GM21737 (cell line): ENCODE results near the gene TUBA1B.
A peak's percentile ranks its signal among the peaks of the same experiment; 100 is the strongest.
"Not testable (repeated sequence)": the region's sequence is repeated elsewhere in the genome, so short reads cannot be mapped to it uniquely, and the experiment has no call there.

Experiments used
- ATAC-seq: cut with Tn5 transposase; IDR thresholded peaks from one replicate; pipeline ENCODE4 v1.9.1; 2021; ENCODE audit warnings: mild to moderate bottlenecking, moderate library complexity; ENCODE audit not compliant: unreplicated experiment

Gene TUBA1B

DNA sequence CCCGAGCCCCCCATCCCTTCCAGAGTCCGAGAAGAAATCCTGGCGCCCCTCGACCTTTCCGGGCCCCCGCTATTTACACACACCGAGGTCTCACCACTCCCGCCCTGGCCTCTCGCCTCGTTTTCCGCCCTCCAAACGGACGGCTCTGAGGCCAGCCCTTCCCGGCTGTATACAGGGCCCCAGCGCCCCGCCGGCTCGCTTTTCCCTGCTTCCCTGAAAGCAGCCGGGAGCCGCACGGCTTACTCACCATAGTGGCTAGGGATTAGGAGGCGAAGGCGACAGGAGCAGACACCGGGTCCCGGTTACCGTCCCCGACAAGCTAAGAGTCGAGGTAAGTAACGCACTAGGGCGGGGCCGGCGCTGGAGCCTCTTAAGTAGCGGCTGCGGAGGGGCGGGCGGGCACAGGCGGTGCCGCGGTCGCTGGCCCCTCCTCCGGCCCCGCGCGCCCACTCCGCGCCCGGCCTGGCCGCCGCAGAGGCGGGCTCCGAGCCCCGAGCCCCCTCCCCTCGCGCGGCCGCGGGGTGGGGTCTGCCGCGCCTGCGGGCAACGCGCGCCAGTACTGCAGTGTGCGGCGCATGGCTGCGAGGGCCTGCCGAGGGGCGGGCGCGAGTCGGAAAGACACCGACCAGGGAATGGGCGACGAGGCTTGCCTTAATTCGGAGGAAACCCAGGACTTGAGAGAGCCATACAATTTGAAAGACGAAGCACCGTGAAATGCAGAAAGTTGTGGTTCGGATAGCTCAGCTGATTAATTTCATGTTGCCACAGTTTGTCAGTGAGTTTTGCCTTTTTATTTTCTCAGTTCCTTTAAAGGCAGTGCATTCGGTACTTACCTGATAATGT lies at the start of gene TUBA1B:
TSS of gene TUBA1B (minus strand) at position 345 of the 843 bp plus-strand sequence. CDS start at position 250, 95 bp downstream.
- ATAC-seq = peak; percentile 68

DNA sequence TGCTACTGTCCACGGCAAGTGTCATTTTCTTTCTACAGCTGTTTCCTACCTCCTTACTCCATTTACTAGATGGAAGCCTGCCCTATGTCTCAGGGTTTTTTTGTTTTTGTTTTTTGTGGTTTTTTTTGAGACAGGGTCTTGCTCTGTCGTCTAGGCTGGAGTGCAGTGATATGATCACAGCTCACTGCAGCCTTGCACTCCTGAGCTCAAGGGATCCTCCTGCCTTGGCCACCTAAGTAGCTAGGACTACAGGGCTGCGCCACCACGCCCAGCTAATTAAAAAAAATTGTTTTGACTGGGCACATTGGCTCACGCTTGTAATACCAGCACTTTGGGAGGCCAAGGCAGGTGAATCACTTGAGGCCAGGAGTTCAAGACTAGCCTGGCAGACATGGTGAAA lies 43.0 kb upstream of the TUBA1B start:
- no peak for ATAC-seq

DNA sequence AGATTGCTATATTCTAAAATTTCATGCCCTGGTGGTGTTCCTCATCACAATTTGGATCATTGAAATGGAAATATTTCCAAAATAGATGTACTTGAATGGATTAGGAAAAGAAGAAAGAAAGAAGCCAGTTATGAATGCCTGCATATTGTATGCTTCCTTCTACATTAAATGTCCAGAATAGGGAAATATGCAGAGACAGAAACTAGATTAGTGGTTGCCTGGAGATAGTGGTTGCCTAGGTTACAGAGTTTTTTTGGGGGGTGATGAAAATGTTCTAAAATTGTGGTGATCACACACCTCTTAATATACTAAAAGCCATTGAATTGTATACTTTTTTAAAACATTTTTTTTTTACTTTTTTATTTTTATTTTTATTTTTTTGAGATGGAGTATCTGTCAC lies 39.7 kb upstream of the TUBA1B start:
- no peak for ATAC-seq

DNA sequence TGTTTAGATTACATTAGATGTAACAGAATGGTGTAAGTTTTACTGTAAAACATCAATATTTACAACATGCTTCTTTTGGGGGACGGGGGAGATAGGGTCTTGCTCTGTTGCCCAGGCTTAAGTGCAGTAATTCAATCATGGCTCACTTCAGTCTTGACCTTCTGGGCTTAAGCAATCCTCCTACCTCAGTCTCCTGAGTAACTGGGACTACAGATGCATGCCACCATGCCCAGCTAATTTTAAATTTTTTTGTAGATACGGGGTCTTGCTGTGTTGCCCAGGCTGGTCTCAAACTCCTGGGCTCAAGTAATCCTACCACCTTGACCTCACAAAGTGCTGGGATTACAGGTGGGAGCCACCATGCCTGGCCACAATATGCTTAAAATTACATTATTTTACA lies 33.9 kb upstream of the TUBA1B start:
- ATAC-seq = no peak

DNA sequence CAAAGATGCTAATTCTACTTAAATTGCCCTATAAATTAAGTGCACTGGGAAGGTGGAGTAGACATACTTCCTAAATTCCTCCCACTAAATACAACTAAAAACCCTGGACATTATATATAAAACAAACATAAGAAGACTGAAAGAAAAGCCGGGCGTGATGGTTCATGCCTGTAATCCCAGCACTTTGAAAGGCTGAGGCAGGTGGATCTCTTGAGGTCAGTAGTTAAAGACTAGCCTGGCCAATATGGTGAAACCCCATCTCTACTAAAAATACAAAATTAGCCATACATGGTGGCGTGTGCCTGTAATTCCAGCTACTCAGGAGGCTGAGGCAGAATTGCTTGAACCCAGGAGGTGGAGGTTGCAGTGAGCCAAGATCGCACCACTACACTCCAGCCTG lies 30.7 kb upstream of the TUBA1B start:
- not testable (repeated sequence) for ATAC-seq

DNA sequence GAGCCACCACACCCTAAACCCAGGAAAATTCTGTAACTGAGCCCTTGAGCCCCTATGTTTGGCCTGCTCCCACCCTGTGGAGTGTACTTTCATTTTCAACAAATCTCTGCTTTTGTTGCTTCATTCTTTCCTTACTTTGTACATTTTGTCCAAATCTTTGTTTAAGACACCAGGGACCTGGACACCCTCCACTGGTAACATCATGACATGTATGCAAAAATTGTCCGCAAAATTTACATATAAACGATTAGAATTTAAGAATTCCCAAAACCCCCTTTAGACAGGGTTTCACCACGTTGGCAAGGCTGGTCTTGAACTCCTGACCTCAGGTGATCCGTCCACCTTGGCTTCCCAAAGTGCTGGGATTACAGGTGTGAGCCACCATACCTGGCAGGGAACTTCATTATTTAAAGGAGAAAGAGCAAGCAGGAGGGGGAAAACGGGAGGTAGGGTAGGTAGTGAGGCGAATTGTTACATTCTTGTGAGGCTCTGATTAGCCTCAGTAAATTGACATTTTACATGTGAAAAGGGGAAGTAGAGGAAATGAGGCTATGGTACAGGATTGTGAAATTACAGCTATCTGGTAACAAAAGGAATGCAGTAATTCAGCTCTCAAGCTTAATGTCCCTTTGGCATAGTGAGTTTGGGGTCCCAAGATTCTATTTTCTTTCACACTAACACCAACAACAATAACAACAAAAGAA lies 30.0 kb upstream of the TUBA1B start:
- no peak for ATAC-seq

DNA sequence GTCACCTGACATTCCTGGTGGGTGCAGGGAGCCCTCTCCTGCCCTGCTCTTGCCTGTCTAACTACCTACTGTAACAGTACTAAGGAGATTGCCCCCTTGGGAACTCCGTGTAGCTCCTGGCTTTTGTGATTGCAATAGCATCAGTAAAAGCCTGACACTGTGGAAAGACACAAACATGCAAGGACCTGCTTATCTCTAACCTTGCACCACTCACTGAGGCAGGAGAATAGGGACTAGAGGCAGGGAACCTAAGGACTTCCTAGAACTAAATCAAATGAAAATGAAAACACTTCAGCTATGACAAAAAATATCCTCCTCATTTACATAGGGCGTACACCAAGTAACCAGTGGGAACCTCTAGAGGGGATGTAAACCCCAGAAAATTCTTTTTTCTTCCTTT lies 29.2 kb upstream of the TUBA1B start:
- ATAC-seq = no peak

DNA sequence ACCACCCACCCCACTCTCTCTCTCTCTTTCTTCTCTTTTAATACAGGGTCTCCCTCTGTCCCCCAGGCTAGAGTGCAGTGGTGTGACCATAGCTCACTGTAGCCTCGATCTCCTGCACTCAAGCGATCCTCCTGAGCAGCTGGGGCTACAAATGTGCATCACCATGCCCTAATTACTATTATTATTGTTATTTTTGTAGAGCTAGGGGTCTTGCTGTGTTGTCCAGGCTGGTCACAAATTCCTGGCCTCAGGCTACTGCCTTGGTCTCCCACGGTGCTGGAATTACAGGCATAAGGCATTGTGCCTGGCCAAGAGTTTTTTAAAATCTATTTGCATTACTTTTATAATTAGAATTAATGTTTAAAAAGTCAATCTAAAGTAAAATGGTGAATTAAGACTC lies 23.0 kb upstream of the TUBA1B start:
- no peak for ATAC-seq

DNA sequence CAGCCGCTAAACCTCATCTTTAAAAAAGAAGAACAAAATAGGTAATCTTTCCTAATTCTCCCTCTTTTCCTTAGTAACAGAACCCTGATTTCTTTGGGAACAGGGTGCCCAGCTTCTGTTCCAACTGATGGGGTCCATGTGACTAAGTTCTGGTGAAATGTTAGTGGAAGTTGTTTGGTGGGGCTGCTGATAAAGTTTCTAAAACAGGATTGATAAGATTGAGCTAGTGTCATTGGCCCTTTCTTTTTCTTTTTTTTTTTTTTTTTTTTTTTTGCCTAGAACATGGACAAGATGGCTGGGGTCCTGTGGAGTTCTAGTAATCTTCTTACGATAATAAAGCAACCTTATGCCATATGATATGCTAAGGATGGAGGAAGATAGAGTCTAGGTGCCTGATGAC lies 16.2 kb upstream of the TUBA1B start:
- no peak for ATAC-seq

DNA sequence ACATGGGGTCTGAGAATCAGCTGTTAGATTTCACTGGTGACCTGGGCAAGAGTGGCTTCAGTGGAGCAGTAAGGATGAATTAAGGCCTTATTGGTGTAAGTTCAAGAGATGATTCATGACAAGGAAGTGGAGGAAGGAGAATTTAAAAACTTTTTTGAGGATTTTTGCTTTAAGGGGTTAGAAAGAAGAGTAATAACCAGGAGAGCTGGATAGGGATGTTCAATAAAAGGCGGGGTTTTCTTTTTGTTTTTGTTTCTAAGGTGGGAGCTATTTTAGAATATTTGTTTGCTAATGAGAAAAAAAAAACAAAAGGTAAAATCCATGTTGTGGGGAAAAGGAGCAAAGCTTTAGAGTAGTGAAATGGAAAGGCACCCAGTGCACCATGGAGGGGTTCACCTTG lies 15.2 kb upstream of the TUBA1B start:
- no peak for ATAC-seq

DNA sequence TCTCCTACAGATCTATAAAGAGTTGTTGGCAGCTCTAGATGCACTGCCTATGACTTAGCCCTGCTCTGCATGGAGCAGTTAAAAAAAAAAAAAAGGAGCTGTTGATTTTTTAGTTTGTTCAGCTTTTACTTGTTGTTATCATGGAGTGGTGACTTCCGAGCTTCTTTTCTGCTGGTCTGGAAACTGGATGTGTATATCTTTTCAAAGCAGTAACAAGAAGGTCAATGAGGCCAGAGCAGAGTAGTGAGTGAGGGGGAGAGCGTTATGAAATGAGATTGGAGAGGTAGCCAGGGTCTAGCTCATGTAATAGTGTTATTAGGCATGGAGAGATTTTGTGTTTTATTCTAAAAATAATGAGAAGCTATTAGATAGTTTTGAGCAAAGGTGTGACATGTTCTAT lies 13.2 kb upstream of the TUBA1B start:
- no peak for ATAC-seq

DNA sequence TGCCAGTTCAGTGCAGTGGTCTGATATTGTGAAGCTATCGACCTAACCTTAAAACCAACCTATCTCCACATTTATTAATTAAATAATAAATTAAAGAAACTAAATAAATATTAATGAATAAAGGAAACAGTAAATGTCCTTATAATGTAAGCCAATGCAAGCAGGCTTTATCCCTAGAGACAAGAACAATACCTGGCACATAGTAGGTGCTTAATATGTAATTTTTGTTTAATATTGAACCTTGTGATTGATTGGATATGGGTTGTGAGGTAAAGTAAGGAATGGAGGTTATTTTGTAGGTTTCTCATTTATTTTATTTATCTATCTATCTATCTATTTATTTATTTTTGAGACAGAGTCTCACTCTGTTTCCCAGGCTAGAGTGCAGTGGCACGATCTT lies 7.8 kb upstream of the TUBA1B start:
- ATAC-seq = no peak

DNA sequence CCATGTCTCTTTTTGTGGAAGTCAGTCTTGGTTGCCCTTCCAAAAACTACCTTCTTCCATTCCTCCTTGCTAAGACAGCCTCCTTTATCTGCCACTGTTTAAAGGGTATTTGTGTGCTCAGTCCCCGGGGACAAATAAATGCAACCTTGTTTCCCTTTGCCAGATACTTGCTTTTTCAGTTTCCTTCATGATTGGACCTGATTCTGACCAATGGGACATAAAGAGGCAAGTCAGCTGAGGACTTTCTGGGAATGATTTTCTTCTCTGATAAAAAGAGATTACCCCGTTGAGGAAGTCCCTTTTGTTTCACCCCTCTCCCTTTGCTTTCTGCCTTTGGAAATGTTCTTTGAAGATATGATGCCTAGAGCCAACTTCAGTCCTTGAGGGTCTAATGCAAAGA lies 7.4 kb upstream of the TUBA1B start:
- ATAC-seq = no peak

DNA sequence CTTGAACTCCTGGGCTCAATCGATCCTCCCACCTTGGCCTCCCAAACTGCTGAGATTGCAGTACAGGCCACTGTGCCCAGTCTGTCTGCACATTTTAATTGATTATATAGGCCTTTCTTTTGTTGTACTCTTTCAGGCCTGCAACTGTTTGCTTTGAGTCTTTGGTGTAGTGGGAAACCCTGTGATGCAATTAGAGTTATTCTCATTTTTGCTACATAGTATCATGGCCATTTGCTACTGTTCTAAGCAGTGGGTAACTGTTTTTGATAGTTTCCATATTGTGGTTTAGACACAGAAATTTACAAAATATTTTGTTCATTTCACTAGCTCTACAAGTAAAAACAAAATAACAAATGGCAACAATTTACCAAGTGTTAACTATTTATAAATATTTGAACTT lies 6.3 kb upstream of the TUBA1B start:
- ATAC-seq = no peak

DNA sequence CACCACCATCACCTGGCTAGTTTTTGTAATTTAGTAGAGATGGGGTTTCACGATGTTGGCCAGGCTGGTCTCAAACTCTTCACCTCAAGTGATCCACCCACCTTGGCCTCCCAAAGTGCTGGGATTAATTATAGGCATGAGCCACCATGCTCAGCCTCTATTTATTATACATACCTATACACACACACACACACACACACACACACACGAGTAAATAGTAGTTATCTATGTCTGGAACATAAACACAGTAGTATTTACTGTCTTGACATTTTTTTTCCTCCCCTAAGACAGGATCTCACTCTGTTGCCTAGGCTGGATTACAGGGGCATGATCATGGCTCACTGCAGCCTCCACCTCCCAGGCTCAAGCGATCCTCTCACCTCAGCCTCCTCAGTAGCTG lies 5.8 kb upstream of the TUBA1B start:
- ATAC-seq = not testable (repeated sequence)

DNA sequence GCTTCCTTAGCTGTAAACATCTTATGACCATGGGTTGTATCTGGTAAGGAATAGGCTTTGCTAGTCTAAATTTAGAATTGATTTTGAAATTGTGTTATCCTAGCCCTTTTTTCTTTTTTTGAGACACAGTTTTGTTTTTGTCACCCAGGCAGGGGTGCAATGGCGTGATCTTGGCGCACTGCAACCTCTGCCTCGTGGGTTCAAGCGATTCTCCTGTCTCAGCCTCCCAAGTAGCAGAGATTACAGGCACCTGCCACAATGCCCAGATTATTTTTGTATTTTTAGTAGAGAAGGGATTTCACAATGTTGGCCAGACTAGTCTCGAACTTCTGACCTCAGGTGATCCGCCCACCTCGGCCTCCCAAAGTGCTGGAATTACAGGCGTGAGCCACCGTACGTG lies 2.4 kb upstream of the TUBA1B start:
- ATAC-seq = no peak

DNA sequence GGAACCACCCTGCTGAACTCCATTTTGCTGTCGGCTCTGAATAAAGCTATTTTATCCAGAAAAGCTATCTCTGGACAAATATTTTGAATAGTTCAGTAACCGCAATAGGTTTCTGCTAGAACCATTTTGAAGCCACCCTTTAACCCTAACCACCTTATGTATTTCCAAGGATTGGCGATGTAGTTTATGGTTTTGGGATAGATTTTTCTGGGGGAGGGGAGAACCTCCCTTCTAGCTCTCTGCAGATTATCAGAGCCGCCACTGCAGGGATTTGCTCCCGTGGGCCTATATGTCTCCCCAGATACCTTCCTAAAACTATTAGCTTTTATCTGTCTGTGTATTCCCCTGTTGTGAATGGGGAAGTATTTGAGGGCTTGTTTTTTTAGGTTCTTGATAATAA lies 1.8 kb upstream of the TUBA1B start:
- ATAC-seq = no peak

DNA sequence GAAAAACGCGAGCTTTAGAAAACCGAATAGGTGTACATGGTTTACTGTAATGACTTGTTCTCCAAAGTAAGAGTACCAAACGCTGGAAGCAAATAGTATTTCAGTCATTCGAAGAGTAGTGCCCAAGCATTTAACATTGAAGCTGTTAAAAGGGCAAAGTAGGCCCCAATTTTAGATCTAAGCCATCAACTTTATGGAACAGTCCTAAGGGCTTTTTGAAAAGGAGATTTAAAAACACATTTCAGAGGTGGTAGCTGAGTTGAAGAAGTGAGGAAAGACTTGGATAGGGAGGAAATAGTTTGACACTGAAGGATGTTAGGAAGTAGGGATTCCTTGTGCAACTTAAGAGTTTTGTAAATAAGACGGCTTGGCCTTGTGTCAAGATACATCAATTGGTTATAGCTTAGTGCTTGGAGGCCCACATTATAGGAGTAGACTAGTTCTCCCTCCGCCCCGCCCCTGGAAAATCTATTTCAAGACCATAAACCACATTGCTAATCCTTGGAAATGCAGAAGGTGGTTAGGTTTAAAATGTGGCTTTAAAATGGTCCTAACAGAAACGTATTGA lies 783 bp upstream of the TUBA1B start:
- no peak for ATAC-seq

DNA sequence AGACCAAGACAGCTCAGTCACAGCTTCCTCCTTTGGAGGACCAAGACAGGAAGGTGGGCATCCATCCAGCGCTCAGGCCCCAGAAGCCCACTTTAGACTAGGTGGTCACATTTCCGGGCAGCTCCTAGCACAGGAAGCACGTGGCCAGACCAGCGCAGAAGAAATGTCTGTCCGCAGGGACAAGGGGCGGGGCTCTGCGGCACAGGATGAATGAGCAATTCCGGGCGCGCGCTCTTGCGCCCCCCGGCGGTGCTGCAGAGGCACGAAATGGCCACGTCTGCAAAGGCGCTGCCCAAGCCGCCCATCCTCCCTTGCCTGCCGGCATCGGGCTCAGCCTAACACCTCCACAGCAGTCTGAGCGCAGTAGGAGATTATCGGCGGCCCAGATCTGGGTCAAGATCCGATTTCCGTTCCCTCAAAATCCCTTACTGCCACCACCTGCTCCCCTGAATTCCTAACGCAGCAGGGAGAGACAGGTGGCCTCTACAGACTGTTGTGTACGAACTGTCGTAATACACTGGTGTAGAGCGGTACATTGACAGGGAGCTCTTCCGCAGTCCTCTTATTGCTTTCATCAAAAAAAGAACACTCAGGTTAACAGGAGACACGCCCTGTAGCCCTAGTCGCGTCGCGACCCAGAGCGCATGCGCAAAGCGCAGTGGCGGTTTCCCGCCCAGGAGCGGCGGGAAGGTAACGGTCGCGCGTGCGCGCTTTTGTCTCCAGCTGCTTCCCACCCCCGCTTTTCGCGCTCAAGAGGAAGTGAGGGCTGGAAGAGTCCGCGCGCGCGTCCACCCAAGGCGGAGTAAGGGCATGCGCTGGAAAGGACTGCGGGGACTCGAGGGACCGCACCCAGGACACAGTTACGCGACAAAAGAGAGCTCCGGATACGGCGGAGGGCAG lies 794 bp downstream of the TUBA1B start:
- ATAC-seq = peak; percentile 53

DNA sequence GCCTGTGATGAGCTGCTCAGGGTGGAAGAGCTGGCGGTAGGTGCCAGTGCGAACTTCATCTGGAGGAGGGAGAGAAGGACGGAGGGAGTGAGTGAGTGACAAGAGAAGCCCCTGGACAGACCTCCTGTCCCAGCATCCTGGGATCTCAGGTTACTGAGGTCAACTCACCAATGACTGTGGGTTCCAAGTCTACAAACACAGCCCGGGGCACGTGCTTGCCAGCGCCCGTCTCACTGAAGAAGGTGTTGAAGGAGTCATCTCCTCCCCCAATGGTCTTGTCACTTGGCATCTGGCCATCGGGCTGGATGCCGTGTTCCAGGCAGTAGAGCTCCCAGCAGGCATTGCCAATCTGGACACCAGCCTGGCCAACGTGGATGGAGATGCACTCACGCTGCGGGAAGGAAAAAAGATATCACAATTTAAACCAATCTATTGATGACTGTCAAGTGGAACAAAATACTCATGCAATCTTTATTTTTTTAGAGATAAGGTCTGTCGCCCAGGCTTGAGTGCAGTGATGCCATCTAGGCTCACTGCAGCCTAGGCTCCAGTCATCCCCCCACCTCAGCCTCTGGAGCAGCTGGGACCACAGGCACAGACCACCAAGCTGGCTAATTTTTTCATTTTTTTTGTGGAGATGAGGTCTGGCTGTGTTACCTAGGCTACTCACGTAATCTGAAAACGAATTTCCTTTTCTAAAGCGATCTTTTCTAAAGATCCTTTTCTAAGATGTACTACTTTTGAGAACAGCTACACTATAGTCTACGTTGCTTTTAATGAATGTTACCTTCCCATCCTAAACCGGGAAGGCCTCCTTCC lies 1.7 kb downstream of the TUBA1B start:
- no peak for ATAC-seq
